Body of pancreas (tissue), 4 donors: ENCODE measurements around the gene M1AP. TPM values are rescaled to one million over a fixed set of nuclear protein-coding genes. Genes with fewer than 3 reads are reported as not detected.

ENCODE experiments used
- ATAC-seq: fragments of 150-250 bp; one replicate; pipeline ENCODE4 v1.9.1; 2016
- DNase-seq, 4 donors: peaks; one replicate each; pipeline ENCODE4 v3.0.0-alpha.2; 2019
- H3K27ac ChIP-seq, 4 donors: fragments of 200-600 bp; sonication (generic); 1 replicate in 3 of 4; 2 replicates in 1 of 4; pipeline versions ENCODE4 v1.5.1 to v1.6.1; 2016 to 2019; ENCODE audit warnings: mild to moderate bottlenecking in 1 of 4, mixed read lengths in 1 of 4, moderate library complexity in 1 of 4
- H3K27me3 ChIP-seq, 2 donors: fragments of 200-600 bp; sonication (generic); one replicate each; pipeline ENCODE4 v1.6.0; 2016; ENCODE audit warnings: mild to moderate bottlenecking in 1 of 2
- H3K36me3 ChIP-seq, 2 donors: fragments of 200-600 bp; sonication (generic); replicated peaks in 1 of 2; 2 replicates each; pipeline ENCODE4 v1.5.1; 2016; ENCODE audit warnings: low read depth in 2 of 2; ENCODE audit not compliant: insufficient read depth in 1 of 2
- H3K4me1 ChIP-seq: fragments of 200-600 bp; sonication (generic); one replicate; pipeline ENCODE4 v1.6.0; 2016
- H3K4me3 ChIP-seq, 2 donors: fragments of 200-600 bp; sonication (generic); 1 replicate in 1 of 2; 2 replicates in 1 of 2; pipeline ENCODE4 v1.5.1; 2016 to 2019
- H3K9me3 ChIP-seq, 3 donors: fragments of 200-600 bp; sonication (generic); 1 replicate in 2 of 3; 2 replicates in 1 of 3; pipeline ENCODE4 v1.5.1; 2016
- CTCF ChIP-seq, 7 experiments: fragments of 450-650 bp in 4 of 7; fragments of 200-600 bp in 3 of 7; sonication (generic) in 3 of 7; IDR thresholded peaks; one replicate each; pipeline ENCODE4 v1.5.1; 2016 to 2019; ENCODE audit warnings: antibody characterized with exemption in 7 of 7
- POLR2A ChIP-seq, 3 donors: fragments of 450-650 bp; IDR thresholded peaks; one replicate each; pipeline ENCODE4 v1.6.1; 2016; ENCODE audit warnings: antibody characterized with exemption in 3 of 3, mild to moderate bottlenecking in 2 of 3
- WGBS, 2 donors: methylation state at CpG; one replicate each; pipeline ENCODE4 v1.1.5; 2017; 5-methylcytosine and 5-hydroxymethylcytosine counted together
- intact Hi-C: fragments of 100-400 bp; cut with DNase I; formaldehyde crosslinking; loops from one replicate; pipeline ENCODE4 v1.15.1; 2023
- total RNA-seq, 2 donors: library from RNA; depleted of rRNA; stranded (reverse); fragments of >200 nt; gene quantifications; one replicate each; pipeline ENCODE4 v1.1.0, GENCODE V29; 2016

Gene M1AP
- total RNA-seq, 2 donors from 2014 or later, result not detected

GRCh38 chr2:74646834-74647482 lies 1.2 kb downstream of the M1AP start:
- DNase-seq (no peak), ATAC-seq (no peak)
- WGBS, 2 donors, result 95 to 96% methylated on average over 13 of the region's 13 CpGs
- H3K4me3 ChIP-seq, result no peak overlapping the region
- TF ChIP-seq POLR2A (IDR thresholded peaks at IDR 0.05) (no peak), CTCF (IDR thresholded peaks at IDR 0.05) (no peak)
- H3K27me3 ChIP-seq, result peaks cover 0 to 8% of the 10 kb centered on the region in 2 donors
- intact Hi-C loops, result no loop called here
- H3K9me3 ChIP-seq, result no peaks in the 10 kb centered on the region
- no peak overlapping the region for H3K27ac ChIP-seq
- H3K4me1 ChIP-seq, result no peaks in the 10 kb centered on the region
- no peaks in the 10 kb centered on the region for H3K36me3 ChIP-seq

GRCh38 chr2:74646201-74646600 lies 1.9 kb downstream of the M1AP start:
- H3K4me1 ChIP-seq, result no peaks in the 10 kb centered on the region
- 51 to 54% methylated on average over 2 of the region's 2 CpGs for WGBS, 2 donors
- no peak for ATAC-seq
- no peaks in the 10 kb centered on the region for H3K9me3 ChIP-seq
- H3K4me3 ChIP-seq, result no peak overlapping the region
- DNase-seq, result no peak
- intact Hi-C loops, result no loop called here
- H3K27me3 ChIP-seq, result peaks cover 0 to 8% of the 10 kb centered on the region in 2 donors
- no peak for TF ChIP-seq POLR2A (IDR thresholded peaks at IDR 0.05)
- no peak for TF ChIP-seq CTCF (IDR thresholded peaks at IDR 0.05)
- H3K27ac ChIP-seq, result no peak overlapping the region
- H3K36me3 ChIP-seq, result no peaks in the 10 kb centered on the region

- ATAC-seq (no peak), DNase-seq (no peak)
- intact Hi-C loops, result no loop called here
- H3K4me1 ChIP-seq, result no peaks in the 10 kb centered on the region
- no peaks in the 10 kb centered on the region for H3K9me3 ChIP-seq
- WGBS, 2 donors, result 80 to 81% methylated on average over 4 of the region's 4 CpGs
- no peak overlapping the region for H3K27ac ChIP-seq
- peaks cover 0 to 8% of the 10 kb centered on the region in 2 donors for H3K27me3 ChIP-seq
- no peaks in the 10 kb centered on the region for H3K36me3 ChIP-seq
- TF ChIP-seq CTCF (IDR thresholded peaks at IDR 0.05) (no peak), POLR2A (IDR thresholded peaks at IDR 0.05) (no peak)
- H3K4me3 ChIP-seq, result no peak overlapping the region
Measured at GRCh38 chr2:74645344-74645743, 2.8 kb downstream of the M1AP start.

GRCh38 chr2:74639550-74639949 lies 8.6 kb downstream of the M1AP start:
- Histone ChIP-seq H3K27ac (no peak overlapping the region), H3K27me3 (no peaks in the 10 kb centered on the region), H3K9me3 (no peaks in the 10 kb centered on the region), H3K4me3 (no peak overlapping the region), H3K4me1 (no peaks in the 10 kb centered on the region), H3K36me3 (no peaks in the 10 kb centered on the region)
- 76 to 88% methylated on average over 2 of the region's 2 CpGs for WGBS, 2 donors
- intact Hi-C loops, result no loop called here
- DNase-seq (no peak), ATAC-seq (no peak)
- TF ChIP-seq POLR2A (IDR thresholded peaks at IDR 0.05), result no peak
- no peak for TF ChIP-seq CTCF (IDR thresholded peaks at IDR 0.05)

GRCh38 chr2:74632939-74633312 lies 15.2 kb downstream of the M1AP start:
- intact Hi-C loops, result no loop called here
- Histone ChIP-seq H3K27ac (no peak overlapping the region), H3K36me3 (no peaks in the 10 kb centered on the region)

More at GRCh38 chr2:74632939-74633312, 15.2 kb downstream of the M1AP start:
- TF ChIP-seq CTCF (IDR thresholded peaks at IDR 0.05), result no peak
- no peak for TF ChIP-seq POLR2A (IDR thresholded peaks at IDR 0.05)
- ATAC-seq (no peak), DNase-seq (no peak)
- Histone ChIP-seq H3K27me3 (no peaks in the 10 kb centered on the region), H3K4me1 (no peaks in the 10 kb centered on the region), H3K4me3 (no peak overlapping the region), H3K9me3 (no peaks in the 10 kb centered on the region)
